Osteoblast (primary cell): ENCODE measurements around the gene NLGN1. TPM values are rescaled to one million over a fixed set of nuclear protein-coding genes. Genes with fewer than 3 reads are reported as not detected.

Source experiments
- DNase-seq: peaks from one replicate; pipeline ENCODE4 v3.0.0; 2011; ENCODE audit warnings: low spot score, mixed read lengths; ENCODE audit not compliant: insufficient read length; ENCODE audit errors: missing footprints
- H2AFZ ChIP-seq: 2 replicates; pipeline ENCODE4 v1.6.0; 2011; ENCODE audit warnings: mild to moderate bottlenecking, low read length
- H3K27ac ChIP-seq: 2 replicates; pipeline ENCODE4 v1.5.1; 2011; ENCODE audit warnings: mild to moderate bottlenecking, low read depth, low read length, moderate library complexity
- H3K27me3 ChIP-seq: 2 replicates; pipeline ENCODE4 v1.6.0; 2012; ENCODE audit warnings: mild to moderate bottlenecking, control low read depth, inconsistent platforms, low read length, moderate library complexity; ENCODE audit not compliant: insufficient read depth
- H3K36me3 ChIP-seq: 2 replicates; pipeline ENCODE4 v1.5.1; 2011; ENCODE audit warnings: mild to moderate bottlenecking, low read length, control low read depth, moderate library complexity; ENCODE audit not compliant: insufficient read depth
- H3K4me1 ChIP-seq: 2 replicates; pipeline ENCODE4 v1.5.1; 2011; ENCODE audit warnings: mild to moderate bottlenecking, low read length, control low read depth, moderate library complexity; ENCODE audit not compliant: insufficient read depth
- H3K4me2 ChIP-seq: 2 replicates; pipeline ENCODE4 v1.6.0; 2011; ENCODE audit warnings: mild to moderate bottlenecking, low read length; ENCODE audit not compliant: insufficient read depth
- H3K4me3 ChIP-seq: fragments of 200-600 bp; sonication (generic); 3 replicates; pipeline ENCODE4 v1.5.1; 2012; ENCODE audit warnings: mild to moderate bottlenecking, low read length, inconsistent platforms; ENCODE audit not compliant: insufficient read depth
- H3K79me2 ChIP-seq: 2 replicates; pipeline ENCODE4 v1.6.0; 2012; ENCODE audit warnings: mild to moderate bottlenecking, low read length, control low read depth, inconsistent platforms; ENCODE audit not compliant: insufficient read depth
- H3K9me3 ChIP-seq: 2 replicates; pipeline ENCODE4 v1.5.1; 2011; ENCODE audit warnings: low read depth, low read length, control low read depth
- H4K20me1 ChIP-seq: 2 replicates; pipeline ENCODE4 v1.6.0; 2012; ENCODE audit warnings: mild to moderate bottlenecking, low read length, control low read depth; ENCODE audit not compliant: insufficient read depth
- total RNA-seq: library from RNA; depleted of rRNA; stranded (reverse); fragments of >200 nt; gene quantifications from 2 replicates; pipeline ENCODE4 v1.2.3, GENCODE V29; 2012
- TF ChIP-seq, protein P1 (sequence below): IDR thresholded peaks from 2 replicates; pipeline ENCODE4 v1.5.1; 2011; ENCODE audit warnings: mild to moderate bottlenecking, low read depth, low read length, moderate library complexity; ENCODE audit errors: extremely low read depth

Gene NLGN1
- total RNA-seq, 1 donor, result 9.0 TPM

DNA sequence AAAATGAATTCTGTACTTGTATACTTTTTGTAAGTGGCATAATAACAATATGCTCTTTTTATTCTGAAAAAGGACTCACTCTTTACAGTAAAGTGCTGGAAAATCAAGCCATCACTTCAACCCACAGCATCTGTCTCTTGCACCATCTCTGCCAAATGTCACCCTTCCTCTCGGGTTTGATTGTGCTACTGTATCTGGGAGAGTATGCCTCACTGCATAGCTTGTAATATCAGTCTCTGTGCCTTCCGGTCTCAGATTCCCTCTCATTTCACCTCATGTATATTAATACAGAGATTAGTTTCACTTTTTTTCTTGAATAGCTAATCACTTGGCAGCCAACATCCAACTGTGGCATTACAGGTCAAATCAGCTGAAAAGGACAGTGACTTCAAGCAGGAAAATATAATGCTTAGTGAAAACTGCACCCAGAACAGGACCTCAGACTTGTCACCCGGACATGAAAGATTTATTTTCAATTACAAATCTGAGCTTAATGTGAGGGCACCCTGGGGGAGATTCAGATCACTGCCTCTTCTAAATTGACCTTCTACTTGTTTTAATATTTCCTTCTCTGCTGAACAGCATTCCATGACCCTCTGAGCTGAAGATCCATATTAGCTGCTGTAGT, 855.8 kb downstream of the NLGN1 start:
- Histone ChIP-seq H3K79me2 (no peaks in the 10 kb centered on the region), H3K27me3 (no peaks in the 10 kb centered on the region), H3K4me1 (no peaks in the 10 kb centered on the region), H2AFZ (peak overlapping the region; percentile 67), H3K4me3 (no peak overlapping the region), H4K20me1 (no peaks in the 10 kb centered on the region), H3K36me3 (no peaks in the 10 kb centered on the region), H3K9me3 (no peaks in the 10 kb centered on the region), H3K27ac (no peak overlapping the region), H3K4me2 (peak overlapping the region; percentile 3)
- DNase-seq, result peak; percentile 37
- TF ChIP-seq, protein P1, sequence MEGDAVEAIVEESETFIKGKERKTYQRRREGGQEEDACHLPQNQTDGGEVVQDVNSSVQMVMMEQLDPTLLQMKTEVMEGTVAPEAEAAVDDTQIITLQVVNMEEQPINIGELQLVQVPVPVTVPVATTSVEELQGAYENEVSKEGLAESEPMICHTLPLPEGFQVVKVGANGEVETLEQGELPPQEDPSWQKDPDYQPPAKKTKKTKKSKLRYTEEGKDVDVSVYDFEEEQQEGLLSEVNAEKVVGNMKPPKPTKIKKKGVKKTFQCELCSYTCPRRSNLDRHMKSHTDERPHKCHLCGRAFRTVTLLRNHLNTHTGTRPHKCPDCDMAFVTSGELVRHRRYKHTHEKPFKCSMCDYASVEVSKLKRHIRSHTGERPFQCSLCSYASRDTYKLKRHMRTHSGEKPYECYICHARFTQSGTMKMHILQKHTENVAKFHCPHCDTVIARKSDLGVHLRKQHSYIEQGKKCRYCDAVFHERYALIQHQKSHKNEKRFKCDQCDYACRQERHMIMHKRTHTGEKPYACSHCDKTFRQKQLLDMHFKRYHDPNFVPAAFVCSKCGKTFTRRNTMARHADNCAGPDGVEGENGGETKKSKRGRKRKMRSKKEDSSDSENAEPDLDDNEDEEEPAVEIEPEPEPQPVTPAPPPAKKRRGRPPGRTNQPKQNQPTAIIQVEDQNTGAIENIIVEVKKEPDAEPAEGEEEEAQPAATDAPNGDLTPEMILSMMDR, result no peak

DNA sequence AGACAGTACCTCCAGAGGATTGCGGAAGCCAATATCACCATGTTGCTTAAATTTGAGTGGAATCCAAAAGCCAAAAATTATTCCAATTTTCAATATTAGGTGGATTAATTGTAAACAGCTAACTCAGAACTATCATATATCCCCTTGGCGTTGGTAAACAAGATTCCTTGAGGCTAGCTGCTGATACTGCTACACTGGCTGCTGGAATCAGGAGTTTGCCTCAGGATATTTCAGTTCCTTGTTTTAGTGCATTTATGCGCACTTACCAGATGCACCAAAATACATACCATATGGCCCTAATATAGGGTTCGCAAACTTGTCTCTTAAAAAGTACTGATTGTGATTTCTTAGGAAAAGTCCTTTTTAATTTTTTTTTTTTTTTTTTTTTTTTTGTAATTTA, 856.4 kb downstream of the NLGN1 start:
- Histone ChIP-seq H3K4me3 (no peak overlapping the region), H3K27me3 (no peaks in the 10 kb centered on the region)
- no peak for DNase-seq

DNA sequence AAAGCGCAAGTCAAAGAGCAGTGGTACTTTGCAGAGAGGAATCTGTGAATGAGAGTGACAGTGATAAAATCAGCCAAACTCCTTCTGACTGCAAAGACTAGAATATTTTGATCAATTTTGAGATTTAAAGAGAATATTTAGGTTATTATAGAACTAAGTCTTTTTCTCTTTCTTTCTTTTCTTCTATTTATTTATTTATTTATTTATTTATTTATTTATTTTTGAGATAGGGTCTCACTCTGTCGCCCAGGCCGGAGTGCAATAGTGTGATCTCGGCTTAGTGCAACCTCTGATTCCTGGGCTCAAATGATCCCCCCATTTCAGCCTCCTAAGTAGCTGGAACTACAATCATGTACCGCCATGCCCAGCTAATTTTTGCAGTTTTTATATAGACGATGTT, 857.9 kb downstream of the NLGN1 start:
- no peaks in the 10 kb centered on the region for H3K4me1 ChIP-seq
- no peak overlapping the region for H3K4me2 ChIP-seq
- H3K27ac ChIP-seq, result no peak overlapping the region
- TF ChIP-seq, protein P1, result no peak
- no peak overlapping the region for H3K4me3 ChIP-seq
- H4K20me1 ChIP-seq, result no peaks in the 10 kb centered on the region
- DNase-seq, result no peak
- H3K27me3 ChIP-seq, result no peaks in the 10 kb centered on the region
- H3K9me3 ChIP-seq, result no peaks in the 10 kb centered on the region
- H3K36me3 ChIP-seq, result no peaks in the 10 kb centered on the region
- no peak overlapping the region for H2AFZ ChIP-seq
- no peaks in the 10 kb centered on the region for H3K79me2 ChIP-seq

More for the DNA sequence above, 856.4 kb downstream of the NLGN1 start:
- Histone ChIP-seq H3K4me1 (no peaks in the 10 kb centered on the region), H3K9me3 (no peaks in the 10 kb centered on the region), H2AFZ (peak overlapping the region; percentile 67), H3K27ac (no peak overlapping the region), H3K36me3 (no peaks in the 10 kb centered on the region), H3K79me2 (no peaks in the 10 kb centered on the region), H3K4me2 (no peak overlapping the region), H4K20me1 (no peaks in the 10 kb centered on the region)
- TF ChIP-seq, protein P1, result no peak

DNA sequence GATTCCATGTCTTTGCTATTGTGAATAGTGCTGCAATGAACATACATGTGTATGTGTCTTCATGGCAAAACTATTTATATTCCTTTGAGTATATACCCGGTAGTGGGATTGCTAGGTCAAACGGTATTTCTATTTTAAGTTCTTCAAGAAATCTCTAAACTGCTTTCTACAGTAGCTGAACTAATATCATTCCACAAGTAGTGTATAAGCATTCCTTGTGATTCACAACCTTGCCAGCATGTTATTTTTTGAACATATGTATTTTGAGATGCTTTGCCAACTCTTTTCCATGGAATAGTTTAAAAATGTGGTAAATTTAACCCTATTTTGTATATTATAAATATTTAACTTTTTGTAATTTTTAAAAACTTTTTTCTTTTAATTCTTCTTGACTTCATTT, 868.9 kb downstream of the NLGN1 start:
- Histone ChIP-seq H2AFZ (no peak overlapping the region), H3K79me2 (no peaks in the 10 kb centered on the region), H3K27ac (no peak overlapping the region), H3K4me3 (no peak overlapping the region), H4K20me1 (no peaks in the 10 kb centered on the region), H3K9me3 (no peaks in the 10 kb centered on the region), H3K36me3 (no peaks in the 10 kb centered on the region), H3K4me2 (no peak overlapping the region), H3K4me1 (peaks cover 5% of the 10 kb centered on the region), H3K27me3 (no peaks in the 10 kb centered on the region)
- no peak for DNase-seq
- TF ChIP-seq, protein P1, result no peak
